Measurements from ENCODE around the gene KRT35. TPM values are rescaled to one million over a fixed set of nuclear protein-coding genes. Genes with fewer than 3 reads are reported as not detected.

Gene KRT35
- total and polyA plus RNA-seq, 12 donors: not detected

GRCh38 chr17:41483991-41484826 is 3.3 kb upstream of the KRT35 start:
- no peaks in the 10 kb centered on the region for H3K27me3 ChIP-seq
- H3K9me3 ChIP-seq (replicated peaks in 1 of 3): no peaks in the 10 kb centered on the region
- no peak overlapping the region for H3K4me3 ChIP-seq
- no peak for TF ChIP-seq POLR2A (IDR thresholded peaks at IDR 0.05)
- TF ChIP-seq, protein P1, sequence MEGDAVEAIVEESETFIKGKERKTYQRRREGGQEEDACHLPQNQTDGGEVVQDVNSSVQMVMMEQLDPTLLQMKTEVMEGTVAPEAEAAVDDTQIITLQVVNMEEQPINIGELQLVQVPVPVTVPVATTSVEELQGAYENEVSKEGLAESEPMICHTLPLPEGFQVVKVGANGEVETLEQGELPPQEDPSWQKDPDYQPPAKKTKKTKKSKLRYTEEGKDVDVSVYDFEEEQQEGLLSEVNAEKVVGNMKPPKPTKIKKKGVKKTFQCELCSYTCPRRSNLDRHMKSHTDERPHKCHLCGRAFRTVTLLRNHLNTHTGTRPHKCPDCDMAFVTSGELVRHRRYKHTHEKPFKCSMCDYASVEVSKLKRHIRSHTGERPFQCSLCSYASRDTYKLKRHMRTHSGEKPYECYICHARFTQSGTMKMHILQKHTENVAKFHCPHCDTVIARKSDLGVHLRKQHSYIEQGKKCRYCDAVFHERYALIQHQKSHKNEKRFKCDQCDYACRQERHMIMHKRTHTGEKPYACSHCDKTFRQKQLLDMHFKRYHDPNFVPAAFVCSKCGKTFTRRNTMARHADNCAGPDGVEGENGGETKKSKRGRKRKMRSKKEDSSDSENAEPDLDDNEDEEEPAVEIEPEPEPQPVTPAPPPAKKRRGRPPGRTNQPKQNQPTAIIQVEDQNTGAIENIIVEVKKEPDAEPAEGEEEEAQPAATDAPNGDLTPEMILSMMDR (IDR thresholded peaks at IDR 0.05): no peak
- H3K4me1 ChIP-seq (replicated peaks in 1 of 2): no peaks in the 10 kb centered on the region
- WGBS, 4 donors: 69 to 87% (median 80%) methylated on average over 4 to 7 of the region's 7 CpGs
- intact Hi-C loops (cut with DNase I): no loop called here
- H3K36me3 ChIP-seq (replicated peaks in 1 of 2): no peaks in the 10 kb centered on the region
- no peak for DNase-seq
- no peak overlapping the region for H3K27ac ChIP-seq

DNA sequence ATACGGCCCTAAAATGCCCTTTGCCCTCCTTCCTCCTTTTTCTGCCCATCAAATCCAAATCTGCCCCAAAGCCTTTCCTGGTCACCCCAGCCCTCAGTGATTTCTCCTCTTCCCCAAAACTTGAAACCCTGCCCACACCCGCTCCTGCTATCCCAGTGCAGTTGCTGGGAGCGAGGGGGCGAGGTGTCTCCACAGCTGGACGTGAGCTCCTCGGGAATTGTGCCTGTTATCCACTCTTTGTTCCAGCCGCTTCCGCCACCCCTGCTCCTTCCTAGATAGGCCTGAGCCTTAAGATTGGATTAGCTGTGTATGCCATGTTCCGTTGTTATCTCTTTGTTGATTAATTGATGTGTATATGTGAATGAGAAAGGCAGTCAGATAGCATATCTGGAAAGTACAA is 2.6 kb upstream of the KRT35 start:
- Histone ChIP-seq H3K27me3 (no peaks in the 10 kb centered on the region), H3K9me3 (replicated peaks in 1 of 3) (no peaks in the 10 kb centered on the region), H3K4me1 (replicated peaks in 1 of 2) (no peaks in the 10 kb centered on the region), H3K36me3 (replicated peaks in 1 of 2) (no peaks in the 10 kb centered on the region), H3K27ac (no peak overlapping the region), H3K4me3 (no peak overlapping the region)
- no peak for TF ChIP-seq POLR2A (IDR thresholded peaks at IDR 0.05)
- TF ChIP-seq, protein P1 (IDR thresholded peaks at IDR 0.05): no peak
- DNase-seq: no peak
- 84 to 91% (median 87%) methylated on average over 9 of the region's 9 CpGs for WGBS, 4 donors
- intact Hi-C loops (cut with DNase I): no loop called here

- Histone ChIP-seq H3K9me3 (replicated peaks in 1 of 3) (no peaks in the 10 kb centered on the region), H3K27ac (no peak overlapping the region), H3K4me1 (replicated peaks in 1 of 2) (no peaks in the 10 kb centered on the region), H3K27me3 (no peaks in the 10 kb centered on the region), H3K4me3 (no peak overlapping the region), H3K36me3 (replicated peaks in 1 of 2) (no peaks in the 10 kb centered on the region)
- TF ChIP-seq, protein P1 (IDR thresholded peaks at IDR 0.05): no peak
- no peak for TF ChIP-seq POLR2A (IDR thresholded peaks at IDR 0.05)
- 85 to 96% (median 95%) methylated on average over 10 of the region's 10 CpGs; no CpG with 5 or more reads in 1 of the 4 donors for WGBS, 4 donors
- DNase-seq: no peak
- intact Hi-C loops (cut with DNase I): no loop called here
Measured at GRCh38 chr17:41480581-41480980, 370 bp downstream of the KRT35 start.

DNA sequence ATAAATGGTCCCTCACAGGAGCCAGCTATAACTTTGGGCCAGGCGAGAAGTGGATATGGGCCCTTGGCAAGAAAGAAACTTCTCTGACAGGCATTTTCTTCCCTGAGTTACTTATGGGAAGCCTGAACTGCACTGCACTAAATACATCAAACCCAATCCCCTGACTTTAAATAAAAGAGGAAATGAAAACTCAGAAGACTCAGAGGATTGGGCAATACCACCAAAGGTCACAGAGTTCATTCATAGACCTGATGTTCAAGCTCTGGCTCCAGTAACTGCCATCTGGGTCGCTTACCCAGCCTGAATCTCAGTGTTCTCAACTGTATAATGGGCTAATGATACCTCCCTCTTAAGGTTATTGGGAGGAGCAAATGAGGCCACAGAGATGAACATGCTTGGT is 815 bp downstream of the KRT35 start:
- Histone ChIP-seq H3K9me3 (replicated peaks in 1 of 3) (no peaks in the 10 kb centered on the region), H3K27me3 (no peaks in the 10 kb centered on the region), H3K4me1 (replicated peaks in 1 of 2) (no peaks in the 10 kb centered on the region), H3K27ac (no peak overlapping the region), H3K4me3 (no peak overlapping the region), H3K36me3 (replicated peaks in 1 of 2) (no peaks in the 10 kb centered on the region)
- no peak for DNase-seq
- TF ChIP-seq POLR2A (IDR thresholded peaks at IDR 0.05): no peak
- TF ChIP-seq, protein P1 (IDR thresholded peaks at IDR 0.05): no peak
- WGBS, 4 donors: 55 to 71% (median 63%) methylated on average over 2 of the region's 2 CpGs
- intact Hi-C loops (cut with DNase I): no loop called here
